ENCODE measurements around the gene HSP90AA1. TPM values are rescaled to one million over a fixed set of nuclear protein-coding genes. Genes with fewer than 3 reads are reported as not detected.
"Not testable (repeated sequence)": the region's sequence is repeated elsewhere in the genome, so short reads cannot be mapped to it uniquely, and the experiment has no call there.

Gene HSP90AA1
- total and polyA plus RNA-seq, 11 donors: 351 to 956 (median 427) TPM

DNA sequence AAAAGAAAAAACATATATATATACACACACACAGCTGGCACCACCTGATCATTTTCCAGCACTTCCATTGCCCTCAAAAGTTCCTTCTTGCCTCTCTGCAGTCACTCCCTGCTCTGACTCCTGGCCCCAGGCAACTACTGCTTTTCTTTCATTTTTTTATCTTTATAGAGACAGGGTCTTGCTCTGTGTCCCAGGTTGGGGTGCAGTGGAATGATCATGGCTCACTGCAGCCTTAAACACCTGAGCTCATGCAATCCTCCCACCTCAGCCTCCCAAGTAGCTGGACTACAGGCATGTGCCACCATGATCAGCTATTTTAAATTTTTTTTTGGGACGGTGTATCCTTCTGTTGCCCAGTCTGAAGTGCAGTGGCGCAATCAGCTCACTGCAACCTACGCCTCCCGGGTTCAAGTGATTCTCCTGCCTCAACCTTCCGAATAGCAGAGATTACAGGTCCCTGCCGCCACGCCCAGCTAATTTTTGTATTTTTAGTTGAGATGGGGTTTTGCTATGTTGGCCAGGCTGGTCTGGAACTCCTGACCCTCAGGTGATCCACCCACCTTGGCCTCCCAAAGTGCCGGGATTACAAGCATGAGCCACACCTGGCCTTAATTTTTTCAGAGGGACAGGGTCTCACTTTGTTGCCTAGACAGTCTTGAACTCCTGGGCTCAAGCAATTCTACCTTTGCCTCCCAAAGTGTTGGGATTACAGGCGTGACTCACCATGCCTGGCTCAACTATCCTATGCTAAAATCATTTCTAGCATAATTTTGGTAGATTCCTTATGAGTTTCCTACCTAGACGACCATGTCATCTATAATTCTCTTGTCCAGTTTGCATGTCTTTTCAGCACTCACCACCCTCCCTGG lies 7.8 kb downstream of the HSP90AA1 start:
- DNase-seq (no peak), ATAC-seq (no peak)
- no peaks in the 10 kb centered on the region for H3K9me3 ChIP-seq
- 91 to 95% (median 94%) methylated on average over 10 of the region's 10 CpGs for whole genome bisulfite sequencing, 4 donors
- peaks cover 2 to 63% (median 60%) of the 10 kb centered on the region in 9 donors for H3K36me3 ChIP-seq
- TF ChIP-seq POLR2A (IDR thresholded peaks at IDR 0.05): no peak
- TF ChIP-seq, protein P1, sequence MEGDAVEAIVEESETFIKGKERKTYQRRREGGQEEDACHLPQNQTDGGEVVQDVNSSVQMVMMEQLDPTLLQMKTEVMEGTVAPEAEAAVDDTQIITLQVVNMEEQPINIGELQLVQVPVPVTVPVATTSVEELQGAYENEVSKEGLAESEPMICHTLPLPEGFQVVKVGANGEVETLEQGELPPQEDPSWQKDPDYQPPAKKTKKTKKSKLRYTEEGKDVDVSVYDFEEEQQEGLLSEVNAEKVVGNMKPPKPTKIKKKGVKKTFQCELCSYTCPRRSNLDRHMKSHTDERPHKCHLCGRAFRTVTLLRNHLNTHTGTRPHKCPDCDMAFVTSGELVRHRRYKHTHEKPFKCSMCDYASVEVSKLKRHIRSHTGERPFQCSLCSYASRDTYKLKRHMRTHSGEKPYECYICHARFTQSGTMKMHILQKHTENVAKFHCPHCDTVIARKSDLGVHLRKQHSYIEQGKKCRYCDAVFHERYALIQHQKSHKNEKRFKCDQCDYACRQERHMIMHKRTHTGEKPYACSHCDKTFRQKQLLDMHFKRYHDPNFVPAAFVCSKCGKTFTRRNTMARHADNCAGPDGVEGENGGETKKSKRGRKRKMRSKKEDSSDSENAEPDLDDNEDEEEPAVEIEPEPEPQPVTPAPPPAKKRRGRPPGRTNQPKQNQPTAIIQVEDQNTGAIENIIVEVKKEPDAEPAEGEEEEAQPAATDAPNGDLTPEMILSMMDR (IDR thresholded peaks at IDR 0.05): no peak
- peaks cover 5 to 39% (median 21%) of the 10 kb centered on the region in 12 donors for H3K4me1 ChIP-seq
- H3K27me3 ChIP-seq: no peaks in the 10 kb centered on the region
- H3K4me3 ChIP-seq: no peak overlapping the region
- intact Hi-C loops (cut with DNase I): no loop called here
- no peak overlapping the region for H3K27ac ChIP-seq

GRCh38 chr14:102078361-102078791 lies 8.5 kb downstream of the HSP90AA1 start:
- peaks cover 2 to 56% (median 53%) of the 10 kb centered on the region in 9 donors for H3K36me3 ChIP-seq
- DNase-seq; H3K9me3 ChIP-seq; ATAC-seq; H3K27me3 ChIP-seq; intact Hi-C loops (cut with DNase I); H3K4me3 ChIP-seq; H3K27ac ChIP-seq: not testable (repeated sequence)
- WGBS, 4 donors: 91 to 95% (median 93%) methylated on average over 11 of the region's 11 CpGs
- H3K4me1 ChIP-seq: peaks cover 0 to 32% (median 14%) of the 10 kb centered on the region in 12 donors

- Histone ChIP-seq H3K36me3 (peaks cover 0 to 46% (median 43%) of the 10 kb centered on the region in 9 donors), H3K9me3 (no peaks in the 10 kb centered on the region), H3K27me3 (no peaks in the 10 kb centered on the region), H3K4me1 (peaks cover 0 to 22% (median 5%) of the 10 kb centered on the region in 12 donors), H3K4me3 (no peak overlapping the region), H3K27ac (peak overlapping the region in 1 of 12 donors; percentile 28)
- DNase-seq (no peak), ATAC-seq (peak in 2 of 4 donors; percentile 14 to 34)
- intact Hi-C loops (cut with DNase I): no loop called here
- WGBS, 4 donors: 75 to 92% (median 86%) methylated on average over 5 of the region's 5 CpGs
- TF ChIP-seq POLR2A (IDR thresholded peaks at IDR 0.05): no peak
- TF ChIP-seq, protein P1 (IDR thresholded peaks at IDR 0.05): no peak
Observed at GRCh38 chr14:102077382-102077709, 9.5 kb downstream of the HSP90AA1 start.

GRCh38 chr14:102075155-102075554 lies 11.7 kb downstream of the HSP90AA1 start:
- ATAC-seq: no peak

More at GRCh38 chr14:102075155-102075554, 11.7 kb downstream of the HSP90AA1 start:
- Histone ChIP-seq H3K27me3 (no peaks in the 10 kb centered on the region), H3K27ac (no peak overlapping the region), H3K36me3 (peaks cover 0 to 24% (median 21%) of the 10 kb centered on the region in 9 donors), H3K4me3 (no peak overlapping the region), H3K4me1 (peaks cover 0 to 12% (median 0%) of the 10 kb centered on the region in 12 donors), H3K9me3 (no peaks in the 10 kb centered on the region)
- intact Hi-C loops (cut with DNase I): no loop called here
- TF ChIP-seq, protein P1 (IDR thresholded peaks at IDR 0.05): no peak
- no peak for TF ChIP-seq POLR2A (IDR thresholded peaks at IDR 0.05)
- DNase-seq: no peak
- WGBS, 4 donors: 88 to 92% (median 90%) methylated on average over 4 of the region's 4 CpGs

All from heart left ventricle (tissue), 16 donors.